Fibroblast of pulmonary artery (primary cell): ENCODE data around the gene MRTFA.

ENCODE experiments used
- DNase-seq: peaks from one replicate; pipeline ENCODE4 v3.0.0-alpha.2; 2010; ENCODE audit warnings: low read depth
- H3K4me3 ChIP-seq: replicated peaks from 2 replicates; pipeline ENCODE4 v1.5.1; 2011; ENCODE audit warnings: low read depth, mild to moderate bottlenecking, control low read depth, low read length, moderate library complexity
- TF ChIP-seq, protein P1 (sequence below): IDR thresholded peaks from 2 replicates; pipeline ENCODE4 v1.5.1; 2011; ENCODE audit warnings: mild to moderate bottlenecking, control low read depth, low read length, inconsistent platforms; ENCODE audit errors: missing control alignments

Gene MRTFA

DNA sequence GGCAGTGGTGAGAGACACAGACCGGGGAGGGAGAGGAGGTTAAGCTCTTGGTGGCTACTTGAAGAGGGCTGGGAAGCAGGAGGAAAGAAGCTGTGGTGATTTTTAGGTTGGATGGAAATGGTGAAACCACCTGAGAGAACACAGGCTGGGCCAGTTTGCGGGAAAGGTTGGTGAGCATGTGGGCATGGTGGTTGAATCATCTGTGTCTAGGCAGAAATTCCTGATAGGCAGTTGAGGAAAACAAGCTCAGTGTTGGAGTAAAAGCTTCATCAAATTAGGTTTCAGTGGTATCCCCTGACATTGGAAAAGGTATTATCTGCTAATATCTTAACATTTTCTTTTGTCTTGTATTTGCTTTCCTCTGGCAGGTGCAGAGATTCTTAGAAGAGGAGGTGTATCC is 270.5 kb downstream of the MRTFA start:
- TF ChIP-seq, protein P1, sequence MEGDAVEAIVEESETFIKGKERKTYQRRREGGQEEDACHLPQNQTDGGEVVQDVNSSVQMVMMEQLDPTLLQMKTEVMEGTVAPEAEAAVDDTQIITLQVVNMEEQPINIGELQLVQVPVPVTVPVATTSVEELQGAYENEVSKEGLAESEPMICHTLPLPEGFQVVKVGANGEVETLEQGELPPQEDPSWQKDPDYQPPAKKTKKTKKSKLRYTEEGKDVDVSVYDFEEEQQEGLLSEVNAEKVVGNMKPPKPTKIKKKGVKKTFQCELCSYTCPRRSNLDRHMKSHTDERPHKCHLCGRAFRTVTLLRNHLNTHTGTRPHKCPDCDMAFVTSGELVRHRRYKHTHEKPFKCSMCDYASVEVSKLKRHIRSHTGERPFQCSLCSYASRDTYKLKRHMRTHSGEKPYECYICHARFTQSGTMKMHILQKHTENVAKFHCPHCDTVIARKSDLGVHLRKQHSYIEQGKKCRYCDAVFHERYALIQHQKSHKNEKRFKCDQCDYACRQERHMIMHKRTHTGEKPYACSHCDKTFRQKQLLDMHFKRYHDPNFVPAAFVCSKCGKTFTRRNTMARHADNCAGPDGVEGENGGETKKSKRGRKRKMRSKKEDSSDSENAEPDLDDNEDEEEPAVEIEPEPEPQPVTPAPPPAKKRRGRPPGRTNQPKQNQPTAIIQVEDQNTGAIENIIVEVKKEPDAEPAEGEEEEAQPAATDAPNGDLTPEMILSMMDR: no peak
- H3K4me3 ChIP-seq: no peak overlapping the region
- DNase-seq: no peak

DNA sequence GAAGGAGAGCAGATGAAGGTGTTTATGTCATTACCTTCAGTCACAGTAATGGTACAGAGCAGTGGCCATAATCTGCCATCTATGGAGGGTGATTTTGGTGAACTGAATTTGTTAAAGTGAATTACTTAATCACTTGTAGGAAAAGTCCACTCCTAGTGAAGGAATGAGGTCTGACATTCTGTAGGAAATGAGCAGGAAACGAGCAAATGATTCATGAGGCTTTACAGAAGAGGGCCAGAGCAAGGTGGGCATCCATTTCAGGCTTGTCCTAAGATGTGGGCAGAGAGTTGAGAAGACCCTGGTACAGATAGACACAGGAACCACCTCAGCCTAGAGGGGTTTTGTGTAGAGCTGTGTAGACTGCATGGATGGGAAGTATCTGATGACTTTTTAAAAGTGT is 272.1 kb downstream of the MRTFA start:
- no peak overlapping the region for H3K4me3 ChIP-seq
- TF ChIP-seq, protein P1: no peak
- no peak for DNase-seq

DNA sequence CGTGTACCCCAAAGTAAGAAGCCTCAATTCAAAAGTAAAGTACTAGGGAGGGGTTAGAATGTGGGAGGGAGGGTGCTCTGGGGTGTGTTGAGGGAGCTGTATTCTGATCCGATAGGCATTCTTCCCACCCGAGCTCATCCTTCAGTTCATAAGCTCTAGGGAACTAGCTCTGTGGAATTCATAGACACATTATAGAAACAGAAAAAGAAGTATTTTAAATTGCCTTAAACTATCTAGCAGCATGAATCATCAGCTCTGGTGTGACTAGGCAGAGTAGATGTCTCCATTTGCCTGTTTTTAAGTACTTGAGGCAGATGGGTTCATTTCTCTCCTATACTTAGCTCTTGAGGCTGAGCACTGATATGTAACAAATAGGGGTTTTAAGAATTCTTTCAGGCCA is 273.5 kb downstream of the MRTFA start:
- TF ChIP-seq, protein P1: no peak
- no peak for DNase-seq

DNA sequence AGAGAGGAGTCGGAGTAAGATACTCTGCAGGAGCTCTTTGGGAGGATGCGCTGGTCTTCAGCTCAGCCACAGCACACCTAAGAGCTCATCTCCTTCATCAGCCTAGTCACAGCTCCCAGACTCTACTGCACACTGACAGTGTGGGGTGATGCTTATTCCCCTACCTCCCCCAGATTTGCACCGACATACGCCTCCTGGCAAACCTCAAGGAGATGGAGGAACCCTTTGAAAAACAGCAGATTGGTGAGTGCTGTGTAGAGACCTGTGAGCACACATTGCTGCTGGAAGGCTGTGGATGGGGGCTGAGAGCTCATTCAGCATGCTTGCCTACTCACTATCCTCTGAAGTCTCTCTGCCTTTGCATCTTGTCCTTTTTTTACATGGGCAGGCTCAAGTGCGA is 275.4 kb downstream of the MRTFA start:
- TF ChIP-seq, protein P1: no peak
- H3K4me3 ChIP-seq: no peak overlapping the region
- no peak for DNase-seq

More for the DNA sequence above, 273.5 kb downstream of the MRTFA start:
- H3K4me3 ChIP-seq: no peak overlapping the region
